ENCODE results near the gene DYNC2H1.

DYNC2H1 gene

GRCh38 chr11:103266167-103266831, 157.1 kb downstream of the DYNC2H1 start:
- in situ Hi-C loops (cut with HindIII; ENCODE audit: low sequenced_read_pairs), result no loop called here

DNA sequence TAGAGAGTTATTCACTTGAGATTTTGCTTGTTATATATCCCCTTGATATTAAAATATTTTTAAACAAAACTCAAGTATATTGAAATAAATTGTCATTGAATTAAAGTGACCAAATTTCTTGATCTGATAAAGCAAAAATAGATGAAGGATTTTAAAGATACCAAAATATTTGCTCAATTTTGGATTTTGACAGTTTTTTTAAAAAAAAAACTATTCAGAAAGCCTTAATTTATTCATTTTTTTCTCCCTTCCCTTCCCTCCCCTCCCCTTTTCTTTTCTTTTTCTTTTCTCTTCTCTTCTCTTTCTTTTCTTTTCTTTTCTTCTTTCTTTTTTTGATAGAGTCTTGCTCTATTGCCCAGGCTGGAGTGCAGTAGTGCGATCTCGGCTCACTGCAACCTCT, 163.7 kb downstream of the DYNC2H1 start:
- in situ Hi-C loops (cut with HindIII; ENCODE audit: low sequenced_read_pairs), result no loop called here

DNA sequence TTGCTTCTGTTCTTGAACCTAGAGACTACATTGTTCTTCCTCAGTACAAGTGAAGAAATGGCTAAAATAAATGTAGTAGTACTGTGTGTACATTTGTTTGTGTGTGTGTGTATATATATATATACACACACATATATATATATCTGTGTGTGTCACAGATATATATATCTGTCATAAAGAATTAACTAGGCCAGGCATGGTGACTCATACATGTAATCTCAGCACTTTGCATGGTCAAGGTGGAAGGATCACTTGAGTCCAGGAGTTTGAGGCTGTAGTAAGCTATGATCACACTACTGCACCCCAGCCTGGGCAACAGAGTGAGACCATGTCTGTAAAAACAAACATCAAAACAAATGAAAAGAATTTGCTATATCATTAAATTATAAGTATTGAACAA, 164.8 kb downstream of the DYNC2H1 start:
- in situ Hi-C loops (cut with HindIII; ENCODE audit: low sequenced_read_pairs), result no loop called here

- in situ Hi-C loops (cut with HindIII; ENCODE audit: low sequenced_read_pairs), result no loop called here
These were observed 170.6 kb downstream of the DYNC2H1 start for GRCh38 chr11:103279821-103280220.

GRCh38 chr11:103281301-103281700, 172.1 kb downstream of the DYNC2H1 start:
- in situ Hi-C loops (cut with HindIII; ENCODE audit: low sequenced_read_pairs), result no loop called here

DNA sequence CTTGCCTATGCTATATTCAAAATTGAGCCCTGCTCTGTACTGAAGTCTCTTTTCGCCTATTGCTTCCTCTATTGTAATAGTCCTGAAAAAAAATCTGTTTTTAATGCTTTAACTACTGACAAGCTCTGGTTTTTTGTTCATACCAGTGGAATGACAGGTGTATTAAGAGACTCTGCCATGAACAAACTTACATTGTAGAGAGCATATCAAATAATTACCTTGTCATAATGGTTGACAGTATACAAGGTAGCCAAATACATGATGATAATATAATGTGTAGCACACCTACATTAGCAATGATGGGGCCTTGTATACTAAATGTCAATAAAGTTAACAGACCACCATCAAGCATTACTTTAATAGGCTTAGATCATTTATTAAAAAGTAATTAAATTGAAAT, 175.0 kb downstream of the DYNC2H1 start:
- in situ Hi-C loops (cut with HindIII; ENCODE audit: low sequenced_read_pairs), result no loop called here

DNA sequence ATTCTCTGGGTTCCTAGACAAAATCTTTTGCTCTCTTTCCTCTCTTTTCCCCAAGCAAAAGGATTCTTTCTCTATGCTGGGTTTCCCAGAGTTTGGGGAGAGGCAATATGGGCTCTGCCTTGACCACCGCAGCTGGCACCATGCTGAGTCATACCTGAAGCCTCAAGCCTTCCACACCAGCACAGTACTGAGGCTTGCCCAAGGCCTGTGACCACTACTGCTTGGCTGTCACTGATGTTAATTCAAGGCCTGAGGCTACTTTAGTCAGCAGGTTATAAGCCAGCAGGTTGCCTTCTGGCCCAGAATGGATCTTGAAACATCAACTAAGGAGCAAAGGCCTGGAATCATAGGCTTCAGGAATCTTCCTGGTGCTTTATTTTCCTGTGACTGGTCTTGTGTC, 185.3 kb downstream of the DYNC2H1 start:
- in situ Hi-C loops (cut with HindIII; ENCODE audit: low sequenced_read_pairs), result no loop called here

- in situ Hi-C loops (cut with HindIII; ENCODE audit: low sequenced_read_pairs), result no loop called here
These were observed 186.5 kb downstream of the DYNC2H1 start for GRCh38 chr11:103295704-103296103.

GRCh38 chr11:103297900-103298299, 188.7 kb downstream of the DYNC2H1 start:
- in situ Hi-C loops (cut with HindIII; ENCODE audit: low sequenced_read_pairs), result no loop called here

DNA sequence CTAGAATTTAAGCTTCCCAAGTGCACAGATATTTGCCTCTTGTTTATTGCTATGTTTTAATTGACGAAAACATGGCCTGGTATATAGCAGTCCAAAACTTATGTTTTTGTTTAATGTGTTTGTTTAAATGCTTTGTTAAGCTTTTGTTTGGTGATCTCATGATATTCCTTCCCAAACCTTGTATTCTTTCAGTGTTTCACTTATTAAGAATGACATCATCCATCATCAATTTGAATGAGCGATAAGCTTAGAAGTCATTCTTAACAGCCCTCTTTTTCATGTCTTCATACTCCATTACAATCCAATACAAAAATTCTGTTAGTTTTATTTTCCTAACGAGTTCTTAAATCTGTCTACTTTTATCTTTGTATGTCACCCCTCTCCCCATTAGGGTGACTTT, 206.0 kb downstream of the DYNC2H1 start:
- in situ Hi-C loops (cut with HindIII; ENCODE audit: low sequenced_read_pairs), result no loop called here

DNA sequence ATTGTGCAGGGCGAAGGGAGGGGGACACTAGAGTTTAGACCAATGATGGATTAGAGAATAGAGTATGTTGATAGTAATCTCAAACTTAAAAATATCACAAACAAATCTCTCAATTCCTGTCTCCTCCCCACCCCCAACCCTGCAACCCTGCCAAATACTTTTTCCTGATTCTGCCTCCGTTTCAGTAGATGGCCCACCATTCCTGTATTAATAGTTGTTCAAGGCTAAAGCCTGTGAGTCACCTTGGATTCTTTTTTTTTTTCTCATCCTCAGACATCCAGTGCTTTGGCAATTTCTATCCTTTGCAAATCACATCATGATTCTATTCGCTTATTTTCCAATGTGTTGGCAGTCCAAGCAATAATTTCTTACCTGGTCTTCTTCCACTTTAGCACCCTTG, 207.9 kb downstream of the DYNC2H1 start:
- in situ Hi-C loops (cut with HindIII; ENCODE audit: low sequenced_read_pairs), result no loop called here

- in situ Hi-C loops (cut with HindIII; ENCODE audit: low sequenced_read_pairs), result no loop called here
These were observed 213.6 kb downstream of the DYNC2H1 start for GRCh38 chr11:103322821-103323220.

- in situ Hi-C loops (cut with HindIII; ENCODE audit: low sequenced_read_pairs), result no loop called here
These were observed 216.5 kb downstream of the DYNC2H1 start for GRCh38 chr11:103325686-103326069.

DNA sequence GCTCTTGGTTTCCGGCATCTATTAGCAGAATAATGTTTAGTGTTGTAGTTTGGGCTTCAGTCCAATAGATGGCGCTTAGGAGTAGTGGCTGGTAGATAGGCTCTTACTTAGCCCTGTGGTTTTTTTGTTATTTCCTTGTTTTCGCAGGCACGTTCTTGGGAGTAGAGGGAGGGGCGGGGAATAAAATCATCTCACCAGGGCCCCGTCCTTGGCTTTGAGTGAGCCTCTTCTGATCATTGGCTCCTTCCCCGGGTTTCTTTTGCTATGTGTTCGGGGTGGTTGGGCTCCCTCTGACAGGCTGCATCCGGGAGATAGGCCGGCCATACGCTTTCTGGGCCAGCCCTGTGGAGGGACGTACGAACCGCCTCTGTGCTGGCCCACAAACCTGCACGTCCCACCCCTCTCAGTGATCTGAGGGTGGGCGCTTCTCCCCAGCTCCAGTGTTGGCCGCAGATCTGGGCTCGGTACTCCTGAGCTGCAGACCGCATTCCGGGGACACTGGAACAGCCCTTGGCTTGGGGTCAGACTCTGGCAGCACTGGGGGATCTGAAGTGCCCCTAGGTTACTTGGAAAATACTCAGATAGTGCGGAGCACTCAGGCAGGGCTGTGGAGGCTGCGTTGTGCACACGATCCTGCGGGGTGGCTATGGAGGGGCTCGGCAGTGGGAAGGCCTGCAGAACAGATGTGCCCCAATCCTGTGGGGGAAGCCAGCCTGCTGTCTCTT, 217.0 kb downstream of the DYNC2H1 start:
- in situ Hi-C loops (cut with HindIII; ENCODE audit: low sequenced_read_pairs), result no loop called here

GRCh38 chr11:103327721-103328120, 218.5 kb downstream of the DYNC2H1 start:
- in situ Hi-C loops (cut with HindIII; ENCODE audit: low sequenced_read_pairs), result no loop called here

DNA sequence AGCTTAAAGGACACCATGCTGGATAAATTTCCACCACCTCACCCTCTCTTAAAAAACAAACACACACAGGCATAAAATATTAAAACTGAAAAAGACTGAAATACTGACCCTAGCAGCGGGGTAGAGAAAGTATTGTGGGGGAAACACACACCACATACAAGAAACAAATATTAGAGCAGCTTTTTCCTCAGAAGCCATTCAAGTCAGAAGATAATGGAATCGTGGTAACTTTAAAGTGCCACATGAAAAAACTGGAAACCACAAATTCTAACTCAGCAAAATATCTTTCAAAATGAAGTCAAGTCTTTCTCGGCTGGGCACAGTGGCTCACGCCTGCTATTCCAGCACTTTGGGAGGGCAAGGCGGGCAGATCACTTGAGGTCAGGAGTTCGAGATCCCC, 223.2 kb downstream of the DYNC2H1 start:
- in situ Hi-C loops (cut with HindIII; ENCODE audit: low sequenced_read_pairs), result no loop called here

- in situ Hi-C loops (cut with HindIII; ENCODE audit: low sequenced_read_pairs), result no loop called here
These were observed 229.6 kb downstream of the DYNC2H1 start for GRCh38 chr11:103338621-103339484.

DNA sequence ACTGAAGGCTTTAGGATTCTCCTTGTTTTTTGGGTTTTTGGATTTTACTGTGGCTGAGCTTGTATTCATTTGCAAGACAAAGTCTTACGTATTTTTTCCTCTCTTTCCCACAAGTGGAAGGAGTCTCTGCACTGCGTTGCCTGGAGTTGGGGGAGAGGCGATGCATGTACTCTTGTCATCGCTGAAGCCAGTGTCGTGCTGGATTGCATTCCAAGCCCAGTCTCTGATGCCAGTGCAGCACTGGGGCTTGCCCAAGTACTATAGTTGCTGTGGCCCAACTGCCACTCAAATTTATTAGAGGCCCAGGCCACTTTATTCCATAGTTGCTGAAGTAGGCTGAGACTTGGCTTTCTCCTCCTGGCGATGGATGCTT, 230.2 kb downstream of the DYNC2H1 start:
- in situ Hi-C loops (cut with HindIII; ENCODE audit: low sequenced_read_pairs), result no loop called here

DNA sequence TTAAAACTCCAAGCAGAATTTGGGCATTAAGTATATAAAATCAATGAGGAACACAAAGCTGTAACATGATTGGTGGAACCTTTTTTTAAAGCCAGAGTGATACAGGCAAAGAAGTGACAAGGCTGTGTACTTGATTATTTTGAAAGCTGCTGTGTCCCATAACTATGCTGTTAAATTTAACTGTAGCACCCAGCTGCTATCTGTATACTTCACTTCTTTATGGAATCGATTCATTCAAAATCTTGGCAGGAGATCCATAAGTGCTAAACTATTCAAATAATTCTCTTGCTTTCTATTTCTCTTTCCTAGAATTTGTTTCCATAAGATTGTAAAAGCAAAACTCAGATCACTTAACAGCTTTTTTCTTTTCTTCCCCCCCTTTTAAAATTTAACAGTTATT, 231.7 kb downstream of the DYNC2H1 start:
- in situ Hi-C loops (cut with HindIII; ENCODE audit: low sequenced_read_pairs), result no loop called here

- in situ Hi-C loops (cut with HindIII; ENCODE audit: low sequenced_read_pairs), result no loop called here
These were observed 235.7 kb downstream of the DYNC2H1 start for GRCh38 chr11:103344886-103345285.

GRCh38 chr11:103349595-103349994, 240.4 kb downstream of the DYNC2H1 start:
- in situ Hi-C loops (cut with HindIII; ENCODE audit: low sequenced_read_pairs), result no loop called here

DNA sequence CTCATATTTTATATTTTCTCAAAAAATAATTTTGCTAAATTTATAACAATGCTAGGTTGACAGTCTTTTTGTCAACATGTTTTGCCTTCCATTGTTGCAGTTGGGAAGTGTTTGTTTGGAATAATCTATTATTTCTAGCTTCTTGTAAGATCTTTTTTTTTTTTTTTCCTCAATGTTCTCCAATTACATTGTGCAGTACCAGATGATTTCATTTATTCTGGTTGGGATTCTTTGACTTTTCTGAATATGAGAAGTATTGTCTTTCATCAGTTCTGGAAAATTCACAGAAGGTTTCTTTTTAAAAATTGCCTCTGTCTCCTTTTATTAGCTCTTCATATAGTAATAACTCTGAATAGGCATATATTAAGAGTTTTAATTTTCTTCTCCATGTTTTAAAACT, 245.4 kb downstream of the DYNC2H1 start:
- in situ Hi-C loops (cut with HindIII; ENCODE audit: low sequenced_read_pairs), result no loop called here
